ENCODE measurements around the gene KRTAP15-1. TPM values are rescaled to one million over a fixed set of nuclear protein-coding genes. Genes with fewer than 3 reads are reported as not detected.

Gene KRTAP15-1
- total and polyA plus RNA-seq, 2 donors (not counting 3 experiments of a cell fraction or from before 2014, with no cell fraction given): not detected

GRCh38 chr21:30430170-30430655 lies 9.9 kb upstream of the KRTAP15-1 start, which contains the start of gene KRTAP13-4:
TSS of gene KRTAP13-4 (plus strand) at chr21:30430220. CDS start at chr21:30430276, 56 bp downstream.
- ChIA-PET CTCF (no interaction called here), POLR2A (no interaction called here)
- Histone ChIP-seq H3K4me2 (ENCODE audit: insufficient read depth, low read length) (no peak within 1 kb of the TSS), H4K20me1 (replicated peaks; ENCODE audit: control insufficient read depth, extremely low read depth, insufficient read depth, low read length) (no peaks in the 10 kb centered on the region), H3K9ac (replicated peaks; ENCODE audit: extremely low read depth, insufficient read depth, low read length) (no peak within 1 kb of the TSS), H3K36me3 (ENCODE audit: control insufficient read depth in 2 of 2, extremely low read depth in 1 of 2, insufficient read depth in 2 of 2, low read length in 2 of 2) (no peaks in the 10 kb centered on the region), H3K9me3 (replicated peaks; ENCODE audit: control insufficient read depth, insufficient read depth, low read length) (no peaks in the 10 kb centered on the region), H2AFZ (ENCODE audit: low read depth, low read length) (no peak within 1 kb of the TSS), H3K4me3 (replicated peaks in 1 of 3; ENCODE audit: insufficient read depth in 1 of 3, low read depth in 1 of 3, low read length in 3 of 3) (no peak within 1 kb of the TSS), H3K27ac (ENCODE audit: insufficient read depth, low read depth, low read length) (no peak within 1 kb of the TSS), H3K79me2 (ENCODE audit: control insufficient read depth, insufficient read depth, low read length) (no peaks in the 10 kb centered on the region), H3K9me1 (replicated peaks; ENCODE audit: control insufficient read depth, extremely low read depth, insufficient read depth, low read length) (no peaks in the 10 kb centered on the region), H3K4me1 (ENCODE audit: control insufficient read depth, extremely low read depth, insufficient read depth, low read length) (no peaks in the 10 kb centered on the region), H3K27me3 (ENCODE audit: control insufficient read depth in 2 of 2, insufficient read depth in 2 of 2, low read length in 2 of 2) (no peaks in the 10 kb centered on the region)
- no TSS peak for BruUV-seq (replicated peaks)
- intact Hi-C loops (cut with micrococcal nuclease): no loop called here
- TF ChIP-seq MYC (IDR thresholded peaks at IDR 0.05; ENCODE audit: low read depth, low read length) (no peak), GATA2 (IDR thresholded peaks at IDR 0.05; ENCODE audit: insufficient read depth, insufficient read length, low read depth, low read length) (no peak), EZH2 (IDR thresholded peaks at IDR 0.05; ENCODE audit: borderline replicate concordance, low read depth, low read length, severe bottlenecking) (no peak), CTCF (IDR thresholded peaks at IDR 0.05; ENCODE audit: extremely low read depth in 1 of 2, insufficient read depth in 1 of 2, low read depth in 1 of 2, low read length in 2 of 2) (no peak), POLR2A (IDR thresholded peaks at IDR 0.05; ENCODE audit: low read depth, low read length) (no peak), FOS (IDR thresholded peaks at IDR 0.05; ENCODE audit: borderline replicate concordance, insufficient read depth, low read length) (no peak), JUN (IDR thresholded peaks at IDR 0.05; ENCODE audit: borderline replicate concordance, insufficient read depth, insufficient read length, low read depth) (no peak), MAX (IDR thresholded peaks at IDR 0.05; ENCODE audit: insufficient read depth, insufficient read length) (no peak), POLR2AphosphoS5 (IDR thresholded peaks at IDR 0.05; ENCODE audit: insufficient read depth, low read depth, low read length) (no peak)
- dilution Hi-C loops (cut with MboI; ENCODE audit: extremely low pct_ligation_motif_present, low sequenced_read_pairs): no loop called here
- FAIRE-seq: no peak
- no peak for DNase-seq (ENCODE audit: low read depth, low spot score)
